ENCODE data around the gene LYG1. TPM values are rescaled to one million over a fixed set of nuclear protein-coding genes. Genes with fewer than 3 reads are reported as not detected.

Gene LYG1
- total RNA-seq, 1 experiment from 2014 or later = 0.23 TPM

- Histone ChIP-seq H3K4me3 (ENCODE audit: low read depth in 2 of 2, low read length in 2 of 2) (no peak overlapping the region), H3K4me1 (ENCODE audit: control insufficient read depth, insufficient read depth, low read length) (peaks cover 25% of the 10 kb centered on the region; the same call in 1 of the 2 replicates), H3K27ac (ENCODE audit: low read length) (no peak overlapping the region), H3K36me3 (ENCODE audit: control insufficient read depth, insufficient read depth, low read length) (peaks cover 2% of the 10 kb centered on the region; the same call in 1 of the 2 replicates), H3K9me3 (ENCODE audit: control insufficient read depth, insufficient read depth, low read depth, low read length) (no peaks in the 10 kb centered on the region), H3K27me3 (ENCODE audit: control insufficient read depth, insufficient read depth, low read length) (no peaks in the 10 kb centered on the region)
- in situ Hi-C loops (cut with HindIII; ENCODE audit: low pct_unique_long_range_greater_than_20kb, low sequenced_read_pairs) (no loop called here), intact Hi-C loops (cut with micrococcal nuclease; ENCODE audit: unreplicated experiment) (no loop called here)
- CTCF ChIA-PET = no interaction called here
- POLR2A ChIA-PET = no interaction called here
- no peak for ATAC-seq
- no peak for DNase-seq (ENCODE audit: low read depth, low spot score)
- BruUV-seq (replicated peaks) = no TSS peak
- no peak for TF ChIP-seq POLR2AphosphoS5 (IDR thresholded peaks at IDR 0.05; ENCODE audit: low read depth, low read length)
- no peak for TF ChIP-seq CTCF (IDR thresholded peaks at IDR 0.05)
- TF ChIP-seq REST (IDR thresholded peaks at IDR 0.05; ENCODE audit: insufficient read depth in 1 of 2, low read depth in 2 of 2, low read length in 1 of 2) = no peak
- no peak for TF ChIP-seq SIN3A (IDR thresholded peaks at IDR 0.05; ENCODE audit: borderline replicate concordance, insufficient read depth, low read depth, low read length)
- no peak for TF ChIP-seq TCF7L2 (IDR thresholded peaks at IDR 0.05; ENCODE audit: low read depth, low read length)
These were observed 39.8 kb upstream of the LYG1 start for GRCh38 chr2:99340669-99341236.

GRCh38 chr2:99338029-99338585 lies 37.1 kb upstream of the LYG1 start:
- Histone ChIP-seq H3K36me3 (ENCODE audit: control insufficient read depth, insufficient read depth, low read length) (peaks cover 5% of the 10 kb centered on the region; the same call in 1 of the 2 replicates), H3K27ac (ENCODE audit: low read length) (peak overlapping the region; percentile 94), H3K27me3 (ENCODE audit: control insufficient read depth, insufficient read depth, low read length) (no peaks in the 10 kb centered on the region), H3K4me1 (ENCODE audit: control insufficient read depth, insufficient read depth, low read length) (peaks cover 34% of the 10 kb centered on the region; the same call in 1 of the 2 replicates), H3K9me3 (ENCODE audit: control insufficient read depth, insufficient read depth, low read depth, low read length) (no peaks in the 10 kb centered on the region), H3K4me3 (ENCODE audit: low read depth in 2 of 2, low read length in 2 of 2) (peak overlapping the region; percentile 69 to 89)
- no peak for DNase-seq (ENCODE audit: low read depth, low spot score)
- intact Hi-C loops (cut with micrococcal nuclease; ENCODE audit: unreplicated experiment) = loop anchor here (5.0 kb wide), 1 partner anchor 156 kb away; the partner anchor contains the start of genes MITD1 and MRPL30
- ATAC-seq = no peak
- CTCF ChIA-PET = interaction anchor here (1.7 kb wide), 1 partner anchor 152 kb away, joined by 4 read pairs; the partner anchor contains the start of gene REV1
- TSS peak; percentile 81 for BruUV-seq (replicated peaks)
- in situ Hi-C loops (cut with HindIII; ENCODE audit: low pct_unique_long_range_greater_than_20kb, low sequenced_read_pairs) = no loop called here
- POLR2A ChIA-PET = no interaction called here
- TF ChIP-seq SIN3A (IDR thresholded peaks at IDR 0.05; ENCODE audit: borderline replicate concordance, insufficient read depth, low read depth, low read length) = no peak
- TF ChIP-seq REST (IDR thresholded peaks at IDR 0.05; ENCODE audit: insufficient read depth in 1 of 2, low read depth in 2 of 2, low read length in 1 of 2) = no peak
- no peak for TF ChIP-seq TCF7L2 (IDR thresholded peaks at IDR 0.05; ENCODE audit: low read depth, low read length)
- TF ChIP-seq POLR2AphosphoS5 (IDR thresholded peaks at IDR 0.05; ENCODE audit: low read depth, low read length) = no peak
- TF ChIP-seq CTCF (IDR thresholded peaks at IDR 0.05) = no peak

Data from Panc1 (cell line).